Prostate gland (tissue), 2 donors: ENCODE results near the gene CALML6.

Source experiments
- CTCF ChIP-seq, 4 experiments: fragments of 200-600 bp in 2 of 4; fragments of 450-650 bp in 2 of 4; sonication (generic) in 2 of 4; IDR thresholded peaks; 1 replicate in 3 of 4; 2 replicates in 1 of 4; pipeline ENCODE4 v1.5.1; 2016 to 2019; ENCODE audit warnings: antibody characterized with exemption in 4 of 4, mild to moderate bottlenecking in 2 of 4, moderate library complexity in 2 of 4
- POLR2A ChIP-seq: fragments of 450-650 bp; IDR thresholded peaks from one replicate; pipeline ENCODE4 v1.6.1; 2016; ENCODE audit warnings: antibody characterized with exemption, mild to moderate bottlenecking

- TF ChIP-seq CTCF (IDR thresholded peaks at IDR 0.05) = no peak
- TF ChIP-seq POLR2A = no peak
These were observed 1.1 kb downstream of the CALML6 start for GRCh38 chr1:1915911-1916840.
